ENCODE data around the gene FSTL4.

GRCh38 chr5:133655966-133656365 is 43.6 kb upstream of the FSTL4 start:
- TF ChIP-seq EP300 (IDR thresholded peaks at IDR 0.05): no peak
- TF ChIP-seq, protein P1, sequence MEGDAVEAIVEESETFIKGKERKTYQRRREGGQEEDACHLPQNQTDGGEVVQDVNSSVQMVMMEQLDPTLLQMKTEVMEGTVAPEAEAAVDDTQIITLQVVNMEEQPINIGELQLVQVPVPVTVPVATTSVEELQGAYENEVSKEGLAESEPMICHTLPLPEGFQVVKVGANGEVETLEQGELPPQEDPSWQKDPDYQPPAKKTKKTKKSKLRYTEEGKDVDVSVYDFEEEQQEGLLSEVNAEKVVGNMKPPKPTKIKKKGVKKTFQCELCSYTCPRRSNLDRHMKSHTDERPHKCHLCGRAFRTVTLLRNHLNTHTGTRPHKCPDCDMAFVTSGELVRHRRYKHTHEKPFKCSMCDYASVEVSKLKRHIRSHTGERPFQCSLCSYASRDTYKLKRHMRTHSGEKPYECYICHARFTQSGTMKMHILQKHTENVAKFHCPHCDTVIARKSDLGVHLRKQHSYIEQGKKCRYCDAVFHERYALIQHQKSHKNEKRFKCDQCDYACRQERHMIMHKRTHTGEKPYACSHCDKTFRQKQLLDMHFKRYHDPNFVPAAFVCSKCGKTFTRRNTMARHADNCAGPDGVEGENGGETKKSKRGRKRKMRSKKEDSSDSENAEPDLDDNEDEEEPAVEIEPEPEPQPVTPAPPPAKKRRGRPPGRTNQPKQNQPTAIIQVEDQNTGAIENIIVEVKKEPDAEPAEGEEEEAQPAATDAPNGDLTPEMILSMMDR (IDR thresholded peaks at IDR 0.05): no peak
